H1 (cell line): ENCODE results near the gene AP2A2. TPM values are rescaled to one million over a fixed set of nuclear protein-coding genes. Genes with fewer than 3 reads are reported as not detected.

ENCODE experiments used
- ATF3 ChIP-seq: IDR thresholded peaks from 2 replicates; pipeline ENCODE4 v1.6.1; 2011; ENCODE audit warnings: low read depth, mild to moderate bottlenecking, low read length; ENCODE audit not compliant: insufficient read depth
- CHD7 ChIP-seq: fragments of 300-600 bp; sonication (generic); IDR thresholded peaks from 2 replicates; pipeline ENCODE4 v1.7.1; 2012; ENCODE audit warnings: low read length, moderate library complexity, mild to moderate bottlenecking, inconsistent platforms; ENCODE audit not compliant: insufficient replicate concordance
- FOSL1 ChIP-seq: IDR thresholded peaks from 2 replicates; pipeline ENCODE4 v1.6.1; 2011; ENCODE audit warnings: mild to moderate bottlenecking, low read depth, low read length, moderate library complexity; ENCODE audit not compliant: insufficient read depth
- MAX ChIP-seq: IDR thresholded peaks from 2 replicates; pipeline ENCODE4 v1.6.1; 2012; ENCODE audit warnings: inconsistent platforms
- POLR2A ChIP-seq, 2 experiments: IDR thresholded peaks; 1 replicate in 1 of 2; 2 replicates in 1 of 2; pipeline ENCODE4 v1.6.1; 2011; ENCODE audit warnings: low read depth in 2 of 2, low read length in 2 of 2, mild to moderate bottlenecking in 2 of 2; ENCODE audit errors: control extremely low read depth in 1 of 2
- SIRT6 ChIP-seq: IDR thresholded peaks from one replicate; pipeline ENCODE4 v1.7.1; 2012; ENCODE audit warnings: low read length, inconsistent platforms
- SIX5 ChIP-seq: IDR thresholded peaks from 2 replicates; pipeline ENCODE4 v1.6.1; 2011; ENCODE audit warnings: mild to moderate bottlenecking, low read depth, low read length
- polyA plus RNA-seq, 7 experiments: library from polyadenylated mRNA; depleted of rRNA in 3 of 7; stranded (reverse) in 5 of 7; unstranded in 2 of 7; fragments of >200 nt in 5 of 7; fragments of 200-250 nt in 2 of 7; gene quantifications; 1 replicate in 5 of 7; 2 replicates in 1 of 7; 4 replicates in 1 of 7; pipeline versions ENCODE4 v1.2.1 to v1.2.3, GENCODE V29; 2011 to 2013; ENCODE audit warnings: missing spikeins in 2 of 7, mixed read lengths in 2 of 7
- total RNA-seq: library from RNA; stranded (reverse); fragmentation: NEBNext Ultra II Directional; extraction: Animal tissue kit (Norgen Biotek cat#: 25700); gene quantifications from 2 replicates; pipeline ENCODE4 v1.2.1, GENCODE V29; 2021

AP2A2 gene
- total and polyA plus RNA-seq, 2 of the 8 experiments (the other 6 are each of a cell fraction or from before 2014, with no cell fraction given): 50.0 to 65.0 TPM

GRCh38 chr11:1060852-1061616 is 135.4 kb downstream of the AP2A2 start (continued):
- no peak for TF ChIP-seq CHD7
- TF ChIP-seq ATF3: no peak
- no peak for TF ChIP-seq SIX5
- no peak for TF ChIP-seq MAX
- no peak for TF ChIP-seq FOSL1
- TF ChIP-seq SIRT6: no peak
- no peak for TF ChIP-seq POLR2A (IDR thresholded peaks at IDR 0.05; ENCODE audit: control extremely low read depth in 1 of 2, low read depth in 2 of 2, low read length in 2 of 2)
